Memory B cell (primary cell): ENCODE results near the gene TFCP2.

Source experiments
- ATAC-seq: fragments of 150-1000 bp; cut with Tn5 transposase; 2 replicates; pipeline ENCODE4 v1.10.0; 2021; ENCODE audit warnings: low read depth, mild to moderate bottlenecking, moderate library complexity
- DNase-seq, 2 donors: peaks; one replicate each; pipeline ENCODE4 v3.0.0; 2022; ENCODE audit warnings: low spot score in 2 of 2
- H3K27ac Mint-ChIP-seq: one replicate; pipeline ENCODE4 v1.8.0; 2022; ENCODE audit warnings: mild to moderate bottlenecking, moderate library complexity, mixed read lengths
- H3K27me3 Mint-ChIP-seq: one replicate; pipeline ENCODE4 v1.8.0; 2022; ENCODE audit warnings: mixed read lengths
- H3K36me3 Mint-ChIP-seq: one replicate; pipeline ENCODE4 v1.8.0; 2022; ENCODE audit warnings: mild to moderate bottlenecking, mixed read lengths
- H3K4me1 Mint-ChIP-seq: one replicate; pipeline ENCODE4 v1.8.0; 2022; ENCODE audit warnings: mixed read lengths
- H3K4me3 Mint-ChIP-seq: one replicate; pipeline ENCODE4 v1.8.0; 2022; ENCODE audit warnings: mild to moderate bottlenecking, moderate library complexity, mixed read lengths
- H3K9me3 Mint-ChIP-seq: one replicate; pipeline ENCODE4 v1.8.0; 2022; ENCODE audit warnings: mixed read lengths

The TFCP2 gene

GRCh38 chr12:51156245-51156765 lies 16.6 kb downstream of the TFCP2 start:
- Mint-ChIP-seq H3K27ac (no peak overlapping the region), H3K4me1 (peaks cover 17% of the 10 kb centered on the region), H3K9me3 (no peaks in the 10 kb centered on the region), H3K27me3 (no peaks in the 10 kb centered on the region), H3K36me3 (peaks cover 9% of the 10 kb centered on the region), H3K4me3 (no peak overlapping the region)
- ATAC-seq (no peak), DNase-seq (no peak)

- H3K4me3 Mint-ChIP-seq: no peak overlapping the region
- peaks cover 7% of the 10 kb centered on the region for H3K36me3 Mint-ChIP-seq
- DNase-seq (no peak), ATAC-seq (no peak)
- no peaks in the 10 kb centered on the region for H3K9me3 Mint-ChIP-seq
- H3K27me3 Mint-ChIP-seq: no peaks in the 10 kb centered on the region
- no peak overlapping the region for H3K27ac Mint-ChIP-seq
- H3K4me1 Mint-ChIP-seq: peaks cover 27% of the 10 kb centered on the region
Observed at GRCh38 chr12:51152953-51153352, 20.0 kb downstream of the TFCP2 start.

- H3K9me3 Mint-ChIP-seq: no peaks in the 10 kb centered on the region
- H3K4me1 Mint-ChIP-seq: peaks cover 32% of the 10 kb centered on the region
- no peak overlapping the region for H3K27ac Mint-ChIP-seq
- ATAC-seq (no peak), DNase-seq (no peak)
- H3K36me3 Mint-ChIP-seq: peaks cover 4% of the 10 kb centered on the region
- H3K27me3 Mint-ChIP-seq: no peaks in the 10 kb centered on the region
- no peak overlapping the region for H3K4me3 Mint-ChIP-seq
Observed at GRCh38 chr12:51150777-51151176, 22.2 kb downstream of the TFCP2 start.

- Mint-ChIP-seq H3K9me3 (no peaks in the 10 kb centered on the region), H3K4me1 (peaks cover 32% of the 10 kb centered on the region), H3K27me3 (no peaks in the 10 kb centered on the region), H3K36me3 (peaks cover 13% of the 10 kb centered on the region), H3K4me3 (no peak overlapping the region), H3K27ac (no peak overlapping the region)
- ATAC-seq: no peak
- DNase-seq: no peak
Observed at GRCh38 chr12:51147309-51147708, 25.6 kb downstream of the TFCP2 start.

GRCh38 chr12:51139292-51139844 lies 33.6 kb downstream of the TFCP2 start:
- H3K27me3 Mint-ChIP-seq: no peaks in the 10 kb centered on the region
- no peak for ATAC-seq
- no peak overlapping the region for H3K27ac Mint-ChIP-seq
- peaks cover 14% of the 10 kb centered on the region for H3K36me3 Mint-ChIP-seq
- no peaks in the 10 kb centered on the region for H3K9me3 Mint-ChIP-seq
- H3K4me3 Mint-ChIP-seq: no peak overlapping the region
- peaks cover 9% of the 10 kb centered on the region for H3K4me1 Mint-ChIP-seq
- DNase-seq: no peak

GRCh38 chr12:51132693-51133092 lies 40.2 kb downstream of the TFCP2 start:
- peaks cover 2% of the 10 kb centered on the region for H3K36me3 Mint-ChIP-seq
- DNase-seq: no peak
- H3K27ac Mint-ChIP-seq: no peak overlapping the region
- no peaks in the 10 kb centered on the region for H3K9me3 Mint-ChIP-seq
- no peak overlapping the region for H3K4me3 Mint-ChIP-seq
- peaks cover 8% of the 10 kb centered on the region for H3K4me1 Mint-ChIP-seq
- H3K27me3 Mint-ChIP-seq: no peaks in the 10 kb centered on the region
- no peak for ATAC-seq

GRCh38 chr12:51131745-51132521 lies 41.0 kb downstream of the TFCP2 start:
- Mint-ChIP-seq H3K4me1 (peaks cover 8% of the 10 kb centered on the region), H3K9me3 (no peaks in the 10 kb centered on the region), H3K27ac (peak overlapping the region; percentile 72), H3K36me3 (peaks cover 2% of the 10 kb centered on the region), H3K27me3 (no peaks in the 10 kb centered on the region), H3K4me3 (no peak overlapping the region)
- no peak for DNase-seq
- no peak for ATAC-seq

- peaks cover 8% of the 10 kb centered on the region for H3K4me1 Mint-ChIP-seq
- H3K27me3 Mint-ChIP-seq: no peaks in the 10 kb centered on the region
- H3K27ac Mint-ChIP-seq: peak overlapping the region; percentile 6
- no peak for DNase-seq
- ATAC-seq: no peak
- no peak overlapping the region for H3K4me3 Mint-ChIP-seq
- H3K36me3 Mint-ChIP-seq: peaks cover 11% of the 10 kb centered on the region
- H3K9me3 Mint-ChIP-seq: no peaks in the 10 kb centered on the region
Observed at GRCh38 chr12:51128919-51129318, 44.0 kb downstream of the TFCP2 start.

GRCh38 chr12:51127050-51127729 lies 45.7 kb downstream of the TFCP2 start:
- H3K4me1 Mint-ChIP-seq: peaks cover 8% of the 10 kb centered on the region
- H3K9me3 Mint-ChIP-seq: no peaks in the 10 kb centered on the region
- H3K27me3 Mint-ChIP-seq: no peaks in the 10 kb centered on the region
- H3K4me3 Mint-ChIP-seq: no peak overlapping the region
- ATAC-seq (no peak), DNase-seq (no peak)
- peaks cover 11% of the 10 kb centered on the region for H3K36me3 Mint-ChIP-seq
- H3K27ac Mint-ChIP-seq: no peak overlapping the region

- H3K36me3 Mint-ChIP-seq: peaks cover 9% of the 10 kb centered on the region
- ATAC-seq: no peak
- no peak for DNase-seq
- H3K4me1 Mint-ChIP-seq: peaks cover 4% of the 10 kb centered on the region
- no peak overlapping the region for H3K27ac Mint-ChIP-seq
- no peak overlapping the region for H3K4me3 Mint-ChIP-seq
- no peaks in the 10 kb centered on the region for H3K27me3 Mint-ChIP-seq
- no peaks in the 10 kb centered on the region for H3K9me3 Mint-ChIP-seq
Observed at GRCh38 chr12:51126297-51126696, 46.6 kb downstream of the TFCP2 start.

GRCh38 chr12:51124504-51124903 lies 48.4 kb downstream of the TFCP2 start:
- Mint-ChIP-seq H3K27ac (no peak overlapping the region), H3K27me3 (no peaks in the 10 kb centered on the region), H3K9me3 (no peaks in the 10 kb centered on the region), H3K4me3 (no peak overlapping the region), H3K4me1 (peaks cover 4% of the 10 kb centered on the region), H3K36me3 (peaks cover 9% of the 10 kb centered on the region)
- DNase-seq: no peak
- no peak for ATAC-seq

GRCh38 chr12:51122844-51123243 lies 50.1 kb downstream of the TFCP2 start:
- Mint-ChIP-seq H3K4me1 (no peaks in the 10 kb centered on the region), H3K9me3 (no peaks in the 10 kb centered on the region), H3K36me3 (peaks cover 9% of the 10 kb centered on the region), H3K27ac (no peak overlapping the region), H3K27me3 (no peaks in the 10 kb centered on the region), H3K4me3 (no peak overlapping the region)
- DNase-seq: no peak
- ATAC-seq: no peak

- DNase-seq (no peak), ATAC-seq (no peak)
- H3K27ac Mint-ChIP-seq: no peak overlapping the region
- H3K4me3 Mint-ChIP-seq: no peak overlapping the region
- peaks cover 12% of the 10 kb centered on the region for H3K36me3 Mint-ChIP-seq
- H3K9me3 Mint-ChIP-seq: no peaks in the 10 kb centered on the region
- no peaks in the 10 kb centered on the region for H3K27me3 Mint-ChIP-seq
- no peaks in the 10 kb centered on the region for H3K4me1 Mint-ChIP-seq
Observed at GRCh38 chr12:51118706-51119105, 54.2 kb downstream of the TFCP2 start.

- H3K27me3 Mint-ChIP-seq: no peaks in the 10 kb centered on the region
- H3K4me1 Mint-ChIP-seq: no peaks in the 10 kb centered on the region
- DNase-seq (no peak), ATAC-seq (no peak)
- no peak overlapping the region for H3K4me3 Mint-ChIP-seq
- no peaks in the 10 kb centered on the region for H3K9me3 Mint-ChIP-seq
- H3K36me3 Mint-ChIP-seq: peaks cover 19% of the 10 kb centered on the region
- peak overlapping the region; percentile 69 for H3K27ac Mint-ChIP-seq
Observed at GRCh38 chr12:51115533-51115932, 57.4 kb downstream of the TFCP2 start.
